ENCODE data around the gene GJB5.

The GJB5 gene

GRCh38 chr1:34796990-34797389 is 42.1 kb downstream of the GJB5 start:
- DNase-seq = no peak

- DNase-seq = no peak
Measured at GRCh38 chr1:34800214-34800613, 45.4 kb downstream of the GJB5 start.

GRCh38 chr1:34803770-34804169 is 48.9 kb downstream of the GJB5 start:
- DNase-seq = no peak

GRCh38 chr1:34806396-34806795 is 51.5 kb downstream of the GJB5 start:
- DNase-seq = no peak
